ACC112 (cell line): Measurements from ENCODE around the gene SNX20.

Experiments
- H2AFZ ChIP-seq: fragments of 200-600 bp; sonication (generic); one replicate; pipeline ENCODE4 v1.6.0; 2017; ENCODE audit warnings: antibody characterized with exemption, low read length; ENCODE audit not compliant: unreplicated experiment
- H3K27ac ChIP-seq: fragments of 200-600 bp; sonication (generic); 2 replicates; pipeline ENCODE4 v1.5.1; 2014; ENCODE audit warnings: low read depth, mild to moderate bottlenecking, antibody characterized with exemption, low read length, moderate library complexity
- H3K27me3 ChIP-seq: fragments of 200-600 bp; sonication (generic); 2 replicates; pipeline ENCODE4 v1.6.1; 2014; ENCODE audit warnings: mild to moderate bottlenecking, antibody characterized with exemption, low read length, moderate library complexity, mixed read lengths; ENCODE audit not compliant: insufficient read depth
- H3K36me3 ChIP-seq: fragments of 200-600 bp; sonication (generic); 2 replicates; pipeline ENCODE4 v1.6.1; 2016; ENCODE audit warnings: mild to moderate bottlenecking, antibody characterized with exemption, low read length, moderate library complexity, mixed read lengths; ENCODE audit not compliant: insufficient read depth
- H3K4me1 ChIP-seq: fragments of 200-600 bp; sonication (generic); one replicate; pipeline ENCODE4 v1.6.1; 2016; ENCODE audit warnings: low read length, mixed read lengths; ENCODE audit not compliant: insufficient read depth, unreplicated experiment, control insufficient read depth
- H3K4me3 ChIP-seq: fragments of 200-600 bp; sonication (generic); 2 replicates; pipeline ENCODE4 v1.5.1; 2014; ENCODE audit warnings: mild to moderate bottlenecking, low read depth, low read length
- H3K79me2 ChIP-seq: fragments of 200-600 bp; sonication (generic); one replicate; pipeline ENCODE4 v1.6.0; 2016; ENCODE audit warnings: low read length; ENCODE audit not compliant: control insufficient read depth, unreplicated experiment, insufficient read depth

SNX20 gene

GRCh38 chr16:50704245-50704644 lies 23.1 kb upstream of the SNX20 start:
- Histone ChIP-seq H3K4me1 (no peaks in the 10 kb centered on the region), H3K36me3 (no peaks in the 10 kb centered on the region), H2AFZ (no peak overlapping the region), H3K79me2 (no peaks in the 10 kb centered on the region), H3K4me3 (no peak overlapping the region), H3K27me3 (peaks cover 31% of the 10 kb centered on the region), H3K27ac (no peak overlapping the region)

DNA sequence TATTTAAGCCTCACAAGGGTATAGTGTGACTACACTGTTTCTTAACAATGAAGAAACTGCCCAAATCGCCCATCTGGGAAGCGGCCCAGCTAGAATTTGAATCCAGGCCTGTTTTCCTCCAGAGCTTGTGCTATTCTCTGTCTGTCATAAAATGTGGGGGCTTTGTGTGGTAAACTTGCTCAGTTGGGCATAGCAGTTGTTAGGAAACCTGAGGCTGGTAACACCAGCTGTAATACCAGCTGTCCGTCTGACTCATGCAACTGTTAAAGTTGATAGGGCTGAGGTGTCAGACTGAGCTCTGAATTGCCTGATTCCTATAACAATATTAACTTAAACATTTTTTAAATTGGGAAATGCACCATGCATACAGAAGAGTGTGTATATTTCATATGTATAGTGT lies 21.6 kb upstream of the SNX20 start:
- Histone ChIP-seq H3K36me3 (no peaks in the 10 kb centered on the region), H3K4me3 (no peak overlapping the region), H3K27me3 (peaks cover 19% of the 10 kb centered on the region), H3K4me1 (peaks cover under 1% of the 10 kb centered on the region), H3K79me2 (no peaks in the 10 kb centered on the region), H3K27ac (no peak overlapping the region), H2AFZ (no peak overlapping the region)

DNA sequence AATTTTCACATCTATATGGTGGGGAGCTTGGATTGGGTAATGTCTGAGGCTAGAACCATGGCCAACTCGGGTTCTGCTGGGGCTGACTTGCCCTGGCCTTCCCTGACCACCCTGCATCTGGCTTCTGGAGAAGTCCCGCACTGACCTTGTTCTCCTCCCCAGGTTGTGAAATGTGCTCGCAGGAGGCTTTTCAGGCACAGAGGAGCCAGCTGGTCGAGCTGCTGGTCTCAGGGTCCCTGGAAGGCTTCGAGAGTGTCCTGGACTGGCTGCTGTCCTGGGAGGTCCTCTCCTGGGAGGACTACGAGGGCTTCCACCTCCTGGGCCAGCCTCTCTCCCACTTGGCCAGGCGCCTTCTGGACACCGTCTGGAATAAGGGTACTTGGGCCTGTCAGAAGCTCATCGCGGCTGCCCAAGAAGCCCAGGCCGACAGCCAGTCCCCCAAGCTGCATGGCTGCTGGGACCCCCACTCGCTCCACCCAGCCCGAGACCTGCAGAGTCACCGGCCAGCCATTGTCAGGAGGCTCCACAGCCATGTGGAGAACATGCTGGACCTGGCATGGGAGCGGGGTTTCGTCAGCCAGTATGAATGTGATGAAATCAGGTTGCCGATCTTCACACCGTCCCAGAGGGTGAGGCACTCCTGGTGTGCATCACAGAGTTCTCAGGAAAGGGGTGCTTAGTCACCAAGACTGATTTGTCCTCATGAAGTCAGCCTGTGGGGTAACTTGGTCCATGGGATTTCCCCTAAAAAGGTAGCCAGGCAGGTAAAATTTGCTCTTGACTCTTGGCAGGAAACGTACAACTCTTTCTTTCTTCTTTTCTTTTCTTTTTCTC lies 18.4 kb upstream of the SNX20 start:
- Histone ChIP-seq H3K79me2 (no peaks in the 10 kb centered on the region), H3K27me3 (0 out of 2 replicates have a peak, but pooled peaks cover 5% of the 10 kb centered on the region), H3K27ac (no peak overlapping the region), H3K4me1 (peaks cover 12% of the 10 kb centered on the region), H3K36me3 (no peaks in the 10 kb centered on the region), H2AFZ (no peak overlapping the region), H3K4me3 (no peak overlapping the region)

- Histone ChIP-seq H3K27me3 (peaks cover 14% of the 10 kb centered on the region), H3K79me2 (no peaks in the 10 kb centered on the region), H3K27ac (peak overlapping the region; percentile 24; the same call in 1 of the 2 replicates), H3K4me3 (peak overlapping the region; percentile 69), H2AFZ (peak overlapping the region; percentile 86), H3K36me3 (no peaks in the 10 kb centered on the region), H3K4me1 (peaks cover 12% of the 10 kb centered on the region)
Measured at GRCh38 chr16:50697881-50698767, 17.0 kb upstream of the SNX20 start.

- peak overlapping the region; percentile 69; the same call in 1 of the 2 replicates for H3K4me3 ChIP-seq
- H3K27me3 ChIP-seq, result peaks cover 14% of the 10 kb centered on the region
- H3K36me3 ChIP-seq, result no peaks in the 10 kb centered on the region
- no peaks in the 10 kb centered on the region for H3K79me2 ChIP-seq
- peaks cover 12% of the 10 kb centered on the region for H3K4me1 ChIP-seq
- peak overlapping the region; percentile 24; the same call in 1 of the 2 replicates for H3K27ac ChIP-seq
- H2AFZ ChIP-seq, result peak overlapping the region; percentile 86
Measured at GRCh38 chr16:50697421-50697715, 16.3 kb upstream of the SNX20 start.

DNA sequence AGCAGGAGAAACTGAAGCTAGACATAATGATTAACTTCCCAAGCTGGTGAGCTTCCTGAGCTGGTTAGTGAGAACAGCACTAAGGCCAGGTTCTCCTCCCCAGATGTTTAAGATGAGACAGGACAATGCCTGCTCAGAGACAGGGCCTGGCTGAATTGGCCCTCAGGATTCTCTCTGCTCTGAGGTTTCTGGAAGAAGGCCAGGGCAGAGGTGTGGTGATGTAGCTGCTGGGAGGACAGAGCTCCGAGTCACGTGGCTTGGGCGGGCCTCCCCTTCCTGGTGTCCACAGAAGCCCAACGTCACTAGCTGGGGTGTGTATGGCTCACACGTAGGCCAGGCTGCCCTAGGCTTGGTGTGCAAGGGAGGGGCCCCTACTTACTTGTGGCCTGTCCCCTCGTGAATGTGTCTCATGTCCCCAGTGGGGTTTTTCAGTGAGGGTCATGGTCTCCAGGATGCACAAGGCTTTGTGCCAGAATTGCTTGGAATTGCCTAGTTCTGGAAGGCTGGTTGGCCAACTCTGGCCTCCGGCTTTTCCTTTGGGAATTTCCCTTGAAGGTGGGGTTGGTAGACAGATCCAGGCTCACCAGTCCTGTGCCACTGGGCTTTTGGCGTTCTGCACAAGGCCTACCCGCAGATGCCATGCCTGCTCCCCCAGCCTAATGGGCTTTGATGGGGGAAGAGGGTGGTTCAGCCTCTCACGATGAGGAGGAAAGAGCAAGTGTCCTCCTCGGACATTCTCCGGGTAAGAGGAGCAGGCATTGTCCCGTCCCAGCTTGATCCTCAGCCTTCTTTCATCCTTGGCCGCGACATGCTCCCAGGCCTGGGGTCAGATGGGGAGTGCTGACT lies 15.7 kb upstream of the SNX20 start:
- Histone ChIP-seq H2AFZ (no peak overlapping the region), H3K4me3 (no peak overlapping the region), H3K4me1 (peaks cover 12% of the 10 kb centered on the region), H3K27ac (peak overlapping the region; percentile 10; the same call in 1 of the 2 replicates), H3K36me3 (no peaks in the 10 kb centered on the region), H3K79me2 (no peaks in the 10 kb centered on the region), H3K27me3 (peaks cover 14% of the 10 kb centered on the region)

DNA sequence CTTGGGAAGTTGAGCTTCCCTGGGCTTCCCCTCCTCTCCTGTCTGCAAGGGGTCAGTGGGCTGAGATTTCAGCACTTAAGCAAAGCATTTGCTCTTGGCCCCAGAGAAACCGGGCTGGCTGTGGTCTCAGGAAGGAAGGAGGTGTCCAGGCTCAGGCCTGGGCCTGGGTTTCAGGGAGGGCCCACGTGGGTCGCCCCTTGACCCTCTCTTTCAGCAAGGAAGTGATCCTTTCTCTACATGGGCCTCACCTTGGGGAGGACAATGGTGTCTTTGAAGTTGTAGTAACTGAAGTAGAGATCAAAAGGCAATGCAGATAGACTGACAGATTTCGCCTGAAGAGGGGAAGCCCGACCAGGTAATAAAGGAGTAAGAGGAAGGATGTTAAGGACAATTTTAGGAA lies 15.0 kb upstream of the SNX20 start:
- Histone ChIP-seq H3K36me3 (no peaks in the 10 kb centered on the region), H3K4me3 (no peak overlapping the region), H3K4me1 (peaks cover 12% of the 10 kb centered on the region), H3K27me3 (peaks cover 14% of the 10 kb centered on the region), H3K27ac (no peak overlapping the region), H2AFZ (no peak overlapping the region), H3K79me2 (no peaks in the 10 kb centered on the region)

DNA sequence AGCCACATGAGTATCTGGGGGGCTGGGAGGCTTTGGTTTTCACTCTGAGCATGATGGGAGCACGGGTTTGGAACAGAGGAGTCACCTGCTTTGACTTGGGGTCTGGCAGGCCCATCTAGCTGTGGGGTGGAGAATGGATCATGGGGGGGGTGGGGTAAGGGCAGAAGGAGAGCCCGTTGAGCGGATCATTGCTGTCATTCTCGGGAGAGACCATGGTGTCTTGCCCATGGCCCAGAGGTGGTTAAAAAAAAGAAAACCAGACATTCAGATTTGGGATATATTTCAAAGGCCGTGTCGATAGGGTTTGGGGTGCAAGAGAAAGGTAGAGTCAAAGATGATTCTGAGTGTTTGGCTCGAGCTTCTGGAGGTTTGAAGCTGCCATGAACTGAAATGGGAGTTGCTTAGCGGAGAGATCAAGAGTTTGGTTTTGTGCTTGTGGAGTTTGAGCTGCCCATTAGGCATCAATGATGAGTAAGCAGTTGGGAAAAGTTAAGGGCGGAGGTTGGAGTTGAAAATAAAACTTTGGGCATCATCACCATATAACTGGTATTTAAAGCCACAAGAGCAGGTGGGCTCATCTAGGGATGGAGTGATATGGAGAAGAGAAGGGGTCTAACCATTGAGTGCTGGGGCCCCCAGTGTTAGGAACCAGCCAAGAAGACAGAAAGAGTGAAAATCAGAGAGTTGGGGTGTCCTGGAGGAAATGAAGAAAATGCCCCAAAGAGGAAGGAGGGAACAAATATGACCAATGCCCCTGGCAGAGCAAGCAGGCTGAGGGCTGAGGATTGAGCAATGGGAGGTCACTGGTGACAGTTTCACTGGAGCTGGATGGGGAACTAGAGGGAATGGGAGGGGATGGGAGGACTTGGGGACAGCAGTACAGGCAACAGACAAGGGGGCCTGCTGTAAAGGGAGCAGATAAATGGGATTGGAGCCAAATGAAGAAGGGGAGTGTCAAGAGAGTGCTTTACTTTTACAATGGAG lies 14.2 kb upstream of the SNX20 start:
- Histone ChIP-seq H3K4me3 (no peak overlapping the region), H3K4me1 (peaks cover 12% of the 10 kb centered on the region), H2AFZ (no peak overlapping the region), H3K27ac (no peak overlapping the region), H3K79me2 (no peaks in the 10 kb centered on the region), H3K36me3 (no peaks in the 10 kb centered on the region), H3K27me3 (peaks cover 14% of the 10 kb centered on the region)

GRCh38 chr16:50694206-50694605 lies 13.1 kb upstream of the SNX20 start:
- Histone ChIP-seq H3K79me2 (no peaks in the 10 kb centered on the region), H3K27ac (no peak overlapping the region), H2AFZ (no peak overlapping the region), H3K4me1 (peaks cover 12% of the 10 kb centered on the region), H3K36me3 (no peaks in the 10 kb centered on the region), H3K27me3 (peaks cover 24% of the 10 kb centered on the region), H3K4me3 (no peak overlapping the region)
